ENCODE results near the gene MID1. TPM values are rescaled to one million over a fixed set of nuclear protein-coding genes. Genes with fewer than 3 reads are reported as not detected.
"Not testable (repeated sequence)": the region's sequence is repeated elsewhere in the genome, so short reads cannot be mapped to it uniquely, and the experiment has no call there.

The MID1 gene
- polyA plus RNA-seq, 10 donors, result 20.0 to 31.5 (median 26.9) TPM

DNA sequence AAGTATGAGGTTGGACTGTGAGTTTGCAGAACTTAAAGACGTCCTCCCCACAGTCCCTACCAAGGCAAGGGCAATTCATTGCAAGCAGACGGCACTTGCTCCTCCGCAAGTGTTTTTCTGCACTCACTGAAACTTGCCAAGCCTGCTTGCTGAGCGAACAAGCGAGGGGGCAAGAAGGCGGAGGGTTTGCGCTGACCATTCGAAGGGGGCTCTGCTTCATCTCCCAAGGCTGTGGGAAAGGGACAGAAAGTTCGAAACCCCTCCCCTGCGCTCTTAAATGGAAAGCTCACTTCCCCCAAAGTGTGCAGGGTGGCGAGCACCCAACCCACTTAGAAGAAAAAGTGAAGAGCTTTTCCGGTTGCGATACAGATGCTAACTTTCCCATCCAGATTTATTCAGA, 1.4 kb downstream of the MID1 start:
- DNase-seq, result peak in 1 of 3 donors; percentile 61

- DNase-seq, result no peak
These were observed 2.4 kb downstream of the MID1 start for GRCh38 chrX:10617999-10618351.

- no peak for DNase-seq
These were observed 3.0 kb downstream of the MID1 start for GRCh38 chrX:10617186-10617998.

GRCh38 chrX:10615931-10616774, 4.2 kb downstream of the MID1 start:
- DNase-seq, result peak in 1 of 3 donors; percentile 76

DNA sequence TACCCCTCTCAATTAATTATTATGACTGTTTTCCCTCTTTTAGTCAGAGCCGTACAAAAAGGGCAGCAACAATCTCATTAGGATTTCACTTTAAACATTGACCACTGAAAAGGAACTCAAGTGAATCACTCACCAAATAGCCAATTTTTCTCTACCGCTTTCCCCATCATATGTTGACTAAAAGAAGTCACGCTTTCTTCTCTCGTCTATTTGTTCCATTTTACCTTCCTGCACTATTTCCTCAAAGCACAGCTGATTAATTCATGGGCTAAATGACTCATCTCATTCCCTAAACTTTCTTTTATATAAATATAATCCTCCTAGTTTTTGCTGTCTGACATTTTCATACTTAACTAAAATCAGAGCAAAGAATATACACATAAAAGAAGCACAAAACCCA, 8.2 kb downstream of the MID1 start:
- no peak for DNase-seq

- DNase-seq, result peak in 1 of 3 donors; percentile 40
These were observed 8.8 kb downstream of the MID1 start for GRCh38 chrX:10611441-10612090.

- DNase-seq, result no peak
These were observed 12.3 kb downstream of the MID1 start for GRCh38 chrX:10608099-10608498.

DNA sequence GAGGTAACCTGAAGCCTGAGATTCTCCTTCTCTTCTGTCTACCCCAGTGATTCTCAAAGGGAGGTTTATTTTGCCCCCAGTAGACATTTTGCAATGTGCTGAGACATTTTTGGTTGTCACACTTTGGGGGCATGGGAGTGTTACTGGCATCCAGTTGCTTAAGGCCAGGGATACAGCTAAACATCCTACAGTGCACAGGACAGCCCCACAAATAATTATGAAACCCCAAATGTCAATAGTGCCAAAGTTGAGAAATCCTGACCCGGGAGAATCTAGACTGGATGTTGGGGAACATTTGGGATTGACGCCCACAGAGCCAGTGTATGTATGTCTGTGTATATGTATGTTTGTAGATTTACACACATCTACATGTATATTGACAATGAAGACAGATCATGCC, 13.2 kb downstream of the MID1 start:
- DNase-seq, result no peak

DNA sequence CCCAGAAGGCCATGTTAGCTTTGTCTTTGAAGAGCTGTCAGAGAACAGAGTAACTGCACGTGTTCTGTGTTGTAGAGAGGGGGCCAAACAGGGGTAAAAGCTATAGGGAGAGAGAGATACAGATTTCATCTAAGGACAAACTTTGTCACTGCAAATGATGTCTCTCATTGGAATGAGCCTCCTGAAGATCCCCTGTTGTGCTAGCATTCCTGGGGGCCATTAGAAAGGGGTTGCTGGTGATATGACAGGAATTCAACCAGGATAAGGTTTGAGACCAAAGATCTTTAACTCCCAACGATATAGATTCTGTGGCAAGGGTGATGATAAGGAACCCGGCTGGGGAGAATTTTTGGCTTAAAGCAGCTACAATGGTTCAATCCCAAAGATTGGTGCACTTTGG, 16.8 kb downstream of the MID1 start:
- no peak for DNase-seq

DNA sequence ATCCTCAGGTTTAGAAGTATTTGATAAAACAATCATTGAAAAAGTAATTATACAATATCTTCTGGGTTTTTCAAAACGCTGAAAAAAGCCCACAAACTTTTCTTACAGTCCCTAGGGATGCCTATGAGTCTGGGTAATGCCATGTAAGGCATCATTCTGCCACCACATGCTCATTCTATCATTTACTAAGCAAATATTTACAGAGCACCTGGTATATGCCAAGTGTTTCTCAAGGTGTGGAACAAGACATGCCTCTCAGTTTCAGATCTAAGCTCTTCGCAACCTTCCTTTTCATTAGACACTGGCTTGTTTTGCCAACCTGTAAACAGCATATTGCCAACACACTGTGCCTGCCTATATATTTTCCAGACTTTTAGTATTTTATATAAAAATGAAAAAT, 17.7 kb downstream of the MID1 start:
- DNase-seq, result no peak

- DNase-seq, result no peak
These were observed 19.9 kb downstream of the MID1 start for GRCh38 chrX:10600479-10600878.

DNA sequence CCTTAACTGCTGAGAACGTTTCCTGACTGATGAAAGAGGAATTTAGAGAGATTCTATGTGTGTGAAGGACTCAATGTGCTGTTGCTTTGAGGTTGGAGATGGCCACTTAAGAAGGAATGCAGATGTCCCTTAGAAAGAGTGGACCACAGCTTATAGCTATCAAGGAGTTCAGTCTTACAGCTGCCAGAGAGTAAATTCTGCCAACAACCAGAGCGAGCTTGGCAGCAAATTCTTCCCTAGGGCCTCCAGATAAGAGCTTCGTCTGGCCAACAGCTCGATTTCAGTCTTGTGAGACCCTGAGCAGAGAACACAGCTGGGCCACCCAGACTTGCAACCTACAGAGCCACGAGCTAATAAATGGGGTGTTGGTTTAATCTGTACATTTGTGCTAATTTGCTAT, 21.8 kb downstream of the MID1 start:
- peak in 2 of 3 donors; percentile 46 to 72 for DNase-seq

- no peak for DNase-seq
These were observed 22.5 kb downstream of the MID1 start for GRCh38 chrX:10597871-10598270.

GRCh38 chrX:10591363-10592335, 28.7 kb downstream of the MID1 start:
- DNase-seq, result no peak

- DNase-seq, result not testable (repeated sequence)
These were observed 30.6 kb downstream of the MID1 start for GRCh38 chrX:10589787-10590186.

DNA sequence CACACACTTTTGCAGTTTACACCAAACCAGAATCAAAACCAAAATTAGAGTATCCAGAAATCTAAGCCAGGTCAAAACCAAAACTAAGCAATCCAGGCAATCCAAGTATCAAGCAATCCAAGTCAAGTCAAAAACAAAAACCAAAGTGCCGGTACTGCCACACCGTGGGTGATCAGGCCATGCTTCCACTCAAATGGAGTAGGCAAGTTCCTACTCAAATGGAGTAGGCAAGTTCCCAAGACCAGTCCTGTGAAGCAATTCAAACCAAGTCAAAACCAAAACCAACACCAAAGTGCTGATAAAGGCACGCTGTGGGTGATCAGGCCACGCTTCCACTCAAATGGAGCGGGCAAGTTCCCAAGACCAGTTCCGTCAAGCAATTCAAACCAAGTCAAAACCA, 31.3 kb downstream of the MID1 start:
- DNase-seq, result no peak

DNA sequence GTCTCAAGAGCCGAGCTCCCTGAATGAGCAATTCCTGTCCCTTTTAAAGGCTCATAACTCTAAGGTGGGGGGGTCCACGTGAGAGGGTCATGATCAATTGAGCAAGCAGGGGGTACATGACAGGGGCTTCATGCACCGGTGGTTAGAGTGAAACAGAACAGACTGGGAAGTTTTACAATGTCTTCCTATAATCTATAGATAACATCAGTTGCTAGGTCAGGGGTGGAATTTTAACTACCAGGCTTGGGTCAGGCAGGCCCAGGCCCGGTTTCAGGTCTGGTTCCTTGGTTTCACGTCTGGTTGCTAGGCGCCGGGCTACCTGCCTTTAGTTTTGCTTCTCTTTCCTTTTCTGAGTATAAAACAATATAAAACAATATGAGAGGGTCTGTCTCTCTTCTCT, 35.5 kb downstream of the MID1 start:
- DNase-seq, result not testable (repeated sequence)

GRCh38 chrX:10582945-10583344, 37.4 kb downstream of the MID1 start:
- DNase-seq, result peak in 1 of 3 donors; percentile 21

DNA sequence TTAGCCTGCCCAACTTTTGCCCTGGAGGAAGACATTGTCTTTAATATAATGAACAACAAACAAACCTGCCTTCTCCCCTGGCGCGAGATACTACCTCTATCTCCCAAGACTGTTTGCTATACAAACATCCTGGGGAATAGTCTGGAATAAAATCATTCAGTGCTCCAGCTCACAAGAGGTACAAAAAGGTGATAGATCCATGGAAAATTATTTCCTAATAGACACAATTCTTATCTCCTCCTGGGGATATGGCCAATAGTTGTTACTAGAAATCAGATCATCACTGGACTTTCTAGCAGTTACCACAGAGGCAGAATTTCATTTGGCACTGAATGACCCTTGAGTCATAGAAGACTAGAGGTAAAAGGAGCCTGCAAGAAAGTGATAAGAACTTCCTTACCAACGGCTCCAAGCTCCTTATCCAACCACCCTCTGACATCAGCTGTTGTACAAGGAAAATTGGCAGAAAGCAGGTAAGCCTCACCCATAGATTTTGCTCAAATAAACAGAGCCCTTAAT, 38.1 kb downstream of the MID1 start:
- DNase-seq, result no peak

- DNase-seq, result peak in 2 of 3 donors; percentile 25 to 28
These were observed 41.0 kb downstream of the MID1 start for GRCh38 chrX:10579112-10580011.
